Vagina (tissue), 2 donors: Measurements from ENCODE around the gene SLC7A4.

Experiments used
- POLR2A ChIP-seq, 2 donors: fragments of 450-650 bp; IDR thresholded peaks; one replicate each; pipeline ENCODE4 v1.6.1; 2017; ENCODE audit warnings: antibody characterized with exemption in 2 of 2, mild to moderate bottlenecking in 2 of 2, moderate library complexity in 2 of 2
- POLR2AphosphoS5 ChIP-seq, 2 donors: sonication (generic); formaldehyde crosslinking; IDR thresholded peaks; one replicate each; pipeline ENCODE4 v1.9.0; 2017; ENCODE audit warnings: antibody characterized with exemption in 2 of 2, mild to moderate bottlenecking in 2 of 2, low read depth in 1 of 2; ENCODE audit not compliant: insufficient read depth in 1 of 2
- TF ChIP-seq, protein P1 (sequence below), 3 experiments: fragments of 450-650 bp in 2 of 3; fragments of 200-600 bp in 1 of 3; sonication (generic) in 1 of 3; IDR thresholded peaks; one replicate each; pipeline ENCODE4 v1.5.1; 2017 to 2019; ENCODE audit warnings: antibody characterized with exemption in 3 of 3, mild to moderate bottlenecking in 2 of 3, moderate library complexity in 2 of 3

DNA sequence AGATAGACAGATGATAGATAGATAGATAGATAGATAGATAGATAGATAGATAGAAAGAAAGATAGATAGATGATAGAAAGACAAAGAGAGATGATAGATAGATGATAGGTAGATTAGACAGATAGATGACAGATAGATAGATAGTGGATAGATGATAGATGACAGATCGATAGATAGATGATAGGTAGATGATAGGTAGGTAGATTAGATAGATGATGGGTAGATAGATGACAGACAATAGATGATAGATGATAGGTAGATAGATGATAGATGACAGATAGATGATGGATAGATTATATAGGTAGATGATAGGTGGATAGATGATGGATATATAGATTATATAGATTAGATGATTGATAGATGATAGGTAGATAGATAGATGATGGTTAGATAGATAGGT lies 46.0 kb downstream of the SLC7A4 start:
- TF ChIP-seq, protein P1, sequence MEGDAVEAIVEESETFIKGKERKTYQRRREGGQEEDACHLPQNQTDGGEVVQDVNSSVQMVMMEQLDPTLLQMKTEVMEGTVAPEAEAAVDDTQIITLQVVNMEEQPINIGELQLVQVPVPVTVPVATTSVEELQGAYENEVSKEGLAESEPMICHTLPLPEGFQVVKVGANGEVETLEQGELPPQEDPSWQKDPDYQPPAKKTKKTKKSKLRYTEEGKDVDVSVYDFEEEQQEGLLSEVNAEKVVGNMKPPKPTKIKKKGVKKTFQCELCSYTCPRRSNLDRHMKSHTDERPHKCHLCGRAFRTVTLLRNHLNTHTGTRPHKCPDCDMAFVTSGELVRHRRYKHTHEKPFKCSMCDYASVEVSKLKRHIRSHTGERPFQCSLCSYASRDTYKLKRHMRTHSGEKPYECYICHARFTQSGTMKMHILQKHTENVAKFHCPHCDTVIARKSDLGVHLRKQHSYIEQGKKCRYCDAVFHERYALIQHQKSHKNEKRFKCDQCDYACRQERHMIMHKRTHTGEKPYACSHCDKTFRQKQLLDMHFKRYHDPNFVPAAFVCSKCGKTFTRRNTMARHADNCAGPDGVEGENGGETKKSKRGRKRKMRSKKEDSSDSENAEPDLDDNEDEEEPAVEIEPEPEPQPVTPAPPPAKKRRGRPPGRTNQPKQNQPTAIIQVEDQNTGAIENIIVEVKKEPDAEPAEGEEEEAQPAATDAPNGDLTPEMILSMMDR (IDR thresholded peaks at IDR 0.05): no peak
- TF ChIP-seq POLR2A (IDR thresholded peaks at IDR 0.05): no peak
- TF ChIP-seq POLR2AphosphoS5 (IDR thresholded peaks at IDR 0.05; ENCODE audit: insufficient read depth in 1 of 2, low read depth in 1 of 2): no peak
